SK-N-SH (cell line): ENCODE measurements around the gene SOBP. TPM values are rescaled to one million over a fixed set of nuclear protein-coding genes. Genes with fewer than 3 reads are reported as not detected.

Experiments used
- CTCF ChIA-PET: fragments of 300-600, 350-600 bp; formaldehyde crosslinking; extraction: SDS; loops from one replicate; lab custom pipeline; 2021; lab: Yijun Ruan, JAX
- POLR2A ChIA-PET: fragments of 350-600 bp; sonication (Branson Sonifier 250); formaldehyde crosslinking; extraction: SDS; loops from one replicate; lab custom pipeline; 2020; ENCODE audit warnings: antibody characterized with exemption, inconsistent platforms; lab: Yijun Ruan, JAX
- DNase-seq: peaks from one replicate; pipeline ENCODE4 v3.0.0; 2012
- H2AFZ ChIP-seq: fragments of 200-600 bp; sonication (generic); 2 replicates; pipeline ENCODE4 v1.8.1; 2016; ENCODE audit warnings: antibody characterized with exemption, mild to moderate bottlenecking, low read depth
- H3F3A ChIP-seq: fragments of 200-600 bp; sonication (generic); replicated peaks from 2 replicates; pipeline ENCODE3; 2016; ENCODE audit warnings: antibody characterized with exemption, mild to moderate bottlenecking; ENCODE audit not compliant: insufficient read depth
- H3K27ac ChIP-seq, 2 experiments: fragments of 200-500 bp in 1 of 2; fragments of 200-600 bp in 1 of 2; sonication (Bioruptor generic) in 1 of 2; sonication (generic), shearing (Covaris generic) in 1 of 2; 2 replicates each; pipeline versions ENCODE4 v1.5.1 to v1.6.1; 2014 to 2016; ENCODE audit warnings: low read depth in 2 of 2, inconsistent platforms in 1 of 2, low read length in 1 of 2, mild to moderate bottlenecking in 1 of 2, mixed read lengths in 1 of 2
- H3K27me3 ChIP-seq: fragments of 200-600 bp; sonication (generic), shearing (Covaris generic); 2 replicates; pipeline ENCODE4 v1.6.1; 2016; ENCODE audit warnings: mixed run types; ENCODE audit not compliant: insufficient read depth
- H3K36me3 ChIP-seq, 2 experiments: fragments of 200-500 bp in 1 of 2; fragments of 200-600 bp in 1 of 2; sonication (Bioruptor generic) in 1 of 2; sonication (generic) in 1 of 2; replicated peaks in 1 of 2; 2 replicates each; pipeline versions ENCODE3 to v1.5.1; 2014 to 2016; ENCODE audit warnings: low read length in 1 of 2, mild to moderate bottlenecking in 1 of 2; ENCODE audit not compliant: insufficient read depth in 2 of 2, control insufficient read depth in 1 of 2
- H3K4me1 ChIP-seq, 2 experiments: fragments of 200-500 bp in 1 of 2; fragments of 200-600 bp in 1 of 2; sonication (Bioruptor generic) in 1 of 2; sonication (generic), shearing (Covaris generic) in 1 of 2; 2 replicates each; pipeline versions ENCODE4 v1.5.1 to v1.6.1; 2014 to 2016; ENCODE audit warnings: low read depth in 1 of 2, low read length in 1 of 2, mixed run types in 1 of 2; ENCODE audit not compliant: insufficient read depth in 2 of 2, control insufficient read depth in 1 of 2
- H3K4me2 ChIP-seq: fragments of 200-600 bp; sonication (generic), shearing (Covaris generic); 2 replicates; pipeline ENCODE4 v1.6.1; 2017; ENCODE audit warnings: mixed run types
- H3K4me3 ChIP-seq, 2 experiments: fragments of 200-500 bp in 1 of 2; fragments of 200-600 bp in 1 of 2; sonication (Bioruptor generic) in 1 of 2; sonication (generic), shearing (Covaris generic) in 1 of 2; 2 replicates each; pipeline versions ENCODE4 v1.5.1 to v1.8.1; 2014 to 2016; ENCODE audit warnings: low read depth in 2 of 2, inconsistent platforms in 1 of 2, low read length in 1 of 2, mild to moderate bottlenecking in 1 of 2, mixed read lengths in 1 of 2, moderate library complexity in 1 of 2
- H3K79me2 ChIP-seq: fragments of 200-600 bp; sonication (generic); 2 replicates; pipeline ENCODE4 v1.8.1; 2017; ENCODE audit warnings: mild to moderate bottlenecking; ENCODE audit not compliant: insufficient read depth
- H3K9ac ChIP-seq: fragments of 200-600 bp; sonication (generic); 2 replicates; pipeline ENCODE4 v1.6.1; 2017; ENCODE audit warnings: mixed run types
- H3K9me2 ChIP-seq: fragments of 200-600 bp; sonication (generic); 2 replicates; pipeline ENCODE4 v1.6.1; 2017; ENCODE audit warnings: mixed run types
- H3K9me3 ChIP-seq: fragments of 200-600 bp; sonication (generic); 2 replicates; pipeline ENCODE4 v1.6.1; 2017; ENCODE audit warnings: mixed run types, mild to moderate bottlenecking, moderate library complexity
- H4K20me1 ChIP-seq: fragments of 200-600 bp; sonication (generic); 2 replicates; pipeline ENCODE4 v1.6.1; 2017; ENCODE audit warnings: mild to moderate bottlenecking, mixed run types; ENCODE audit not compliant: insufficient read depth
- CHD2 ChIP-seq: fragments of 150-350 bp; IDR thresholded peaks from 2 replicates; pipeline ENCODE4 v1.6.1; 2018; ENCODE audit warnings: low read length; ENCODE audit not compliant: partially characterized antibody
- FOSL2 ChIP-seq: IDR thresholded peaks from 2 replicates; pipeline ENCODE4 v1.4.0; 2012; ENCODE audit warnings: low read depth, mild to moderate bottlenecking, moderate library complexity, borderline replicate concordance
- FOXM1 ChIP-seq: IDR thresholded peaks from 2 replicates; pipeline ENCODE4 v1.4.0; 2012; ENCODE audit warnings: low read depth, mild to moderate bottlenecking
- GABPA ChIP-seq: IDR thresholded peaks from 2 replicates; pipeline ENCODE4 v1.4.0; 2012; ENCODE audit warnings: low read depth, mild to moderate bottlenecking
- MAX ChIP-seq: IDR thresholded peaks from 2 replicates; pipeline ENCODE4 v1.4.0; 2012; ENCODE audit warnings: low read depth
- NRF1 ChIP-seq: IDR thresholded peaks from 2 replicates; pipeline ENCODE4 v1.6.1; 2012; ENCODE audit warnings: low read depth, mild to moderate bottlenecking, low read length
- RAD21 ChIP-seq: IDR thresholded peaks from 2 replicates; pipeline ENCODE4 v1.6.1; 2012; ENCODE audit warnings: mild to moderate bottlenecking, low read length
- REST ChIP-seq: IDR thresholded peaks from 2 replicates; pipeline ENCODE4 v1.6.1; 2012; ENCODE audit warnings: mild to moderate bottlenecking, low read depth, low read length, moderate library complexity
- USF2 ChIP-seq: fragments of 150-350 bp; IDR thresholded peaks from 2 replicates; pipeline ENCODE4 v1.6.1; 2017; ENCODE audit warnings: antibody characterized with exemption, low read length, low read depth, borderline replicate concordance
- ZBTB33 ChIP-seq: IDR thresholded peaks from 2 replicates; pipeline ENCODE4 v1.4.0; 2012; ENCODE audit warnings: low read depth, borderline replicate concordance
- WGBS: methylation state at CpG from one replicate; pipeline ENCODE4 v1.1.6; 2017; ENCODE audit warnings: low lambda C conversion rate; 5-methylcytosine and 5-hydroxymethylcytosine counted together
- polyA plus RNA-seq, 3 experiments: library from polyadenylated mRNA; depleted of rRNA; stranded (reverse); fragments of >200 nt; gene quantifications; 2 replicates each; pipeline ENCODE4 v1.2.3, GENCODE V29; 2012

The SOBP gene
- polyA plus RNA-seq, 1 of the 3 experiments (the other 2 are of a cell fraction), result 0.61 TPM

- Histone ChIP-seq H3K4me1 (peaks cover 0 to 55% of the 10 kb centered on the region in 2 experiments; a peak in 2 of 4 replicates), H3K79me2 (no peaks in the 10 kb centered on the region), H3K9me3 (no peaks in the 10 kb centered on the region), H3K27me3 (no peaks in the 10 kb centered on the region), H3K27ac (peak overlapping the region in 1 of 2 experiments; percentile 97; a peak in 2 of 4 replicates), H3K4me3 (no peak overlapping the region), H3K9me2 (no peaks in the 10 kb centered on the region), H3K36me3 (no peaks in the 10 kb centered on the region), H4K20me1 (no peaks in the 10 kb centered on the region), H3K4me2 (no peak overlapping the region), H3F3A (no peaks in the 10 kb centered on the region), H3K9ac (no peak overlapping the region), H2AFZ (no peak overlapping the region)
- ChIA-PET POLR2A (interaction anchor here (1.5 kb wide), 1 partner anchor 164 kb away, joined by 3 read pairs; no protein-coding TSS in a partner anchor), CTCF (interaction anchor here (0.6 to 6.2 kb wide), 25 partner anchors 8 to 469 kb away, joined by 3 to 64 read pairs (median 7); partner anchors contain the start of gene PDSS2)
- 76% methylated on average over 4 of the region's 4 CpGs for WGBS
- DNase-seq, result no peak
- TF ChIP-seq FOSL2 (no peak), REST (no peak), RAD21 (no peak), ZBTB33 (no peak), NRF1 (no peak), GABPA (no peak), USF2 (no peak), MAX (no peak), CHD2 (no peak), FOXM1 (no peak)
These were observed 164.8 kb downstream of the SOBP start for GRCh38 chr6:107654764-107655163.
